Left lung (tissue), 10 donors: ENCODE results near the gene MCF2L. TPM values are rescaled to one million over a fixed set of nuclear protein-coding genes. Genes with fewer than 3 reads are reported as not detected.

Experiments used
- ATAC-seq: fragments of 200-7000 bp; cut with Tn5 transposase; one replicate; pipeline ENCODE4 v1.9.1; 2020; ENCODE audit warnings: moderate library complexity
- DNase-seq, 4 donors: peaks; one replicate each; pipeline ENCODE4 v3.0.0-alpha.2; 2013 to 2020
- H3K27ac ChIP-seq, 2 donors: fragments of 200-600 bp; sonication (generic) in 1 of 2; one replicate each; pipeline versions ENCODE4 v1.5.0 to v1.8.0; 2020 to 2021
- H3K27me3 ChIP-seq, 2 donors: fragments of 200-600 bp; sonication (generic) in 1 of 2; one replicate each; pipeline versions ENCODE4 v1.5.0 to v1.8.0; 2020 to 2021
- H3K36me3 ChIP-seq, 2 donors: fragments of 200-600 bp; sonication (generic) in 1 of 2; one replicate each; pipeline versions ENCODE4 v1.5.0 to v1.8.0; 2020 to 2021
- H3K4me1 ChIP-seq, 2 donors: fragments of 200-600 bp; one replicate each; pipeline ENCODE4 v1.8.0; 2021
- H3K4me3 ChIP-seq, 2 donors: fragments of 200-600 bp; sonication (generic) in 1 of 2; one replicate each; pipeline versions ENCODE4 v1.5.0 to v1.8.0; 2020 to 2021; ENCODE audit warnings: mild to moderate bottlenecking in 1 of 2
- H3K9me3 ChIP-seq, 2 donors: fragments of 200-600 bp; sonication (generic) in 1 of 2; one replicate each; pipeline versions ENCODE4 v1.5.0 to v1.8.0; 2020 to 2021
- intact Hi-C, 2 donors: fragments of 100-400 bp; cut with DNase I; formaldehyde crosslinking; loops; one replicate each; pipeline versions ENCODE4 v1.11.2 to v1.14.2; 2022
- polyA plus RNA-seq, 6 donors: library from polyadenylated mRNA; unstranded; fragments of 120-200 nt; gene quantifications; one replicate each; pipeline ENCODE4 v1.2.1, GENCODE V29; 2013; ENCODE audit not compliant: insufficient read length in 6 of 6
- total RNA-seq, 2 donors: library from RNA; stranded (reverse); fragmentation: NEBNext Ultra II Directional; extraction: Animal tissue kit (Norgen Biotek cat#: 25700); gene quantifications; one replicate each; pipeline ENCODE4 v1.2.1, GENCODE V29; 2021
- TF ChIP-seq, protein P1 (sequence below), 2 donors: fragments of 200-600 bp; sonication (generic) in 1 of 2; IDR thresholded peaks; one replicate each; pipeline versions ENCODE4 v1.5.0 to v1.8.0; 2021; ENCODE audit warnings: antibody characterized with exemption in 2 of 2
- donor health status: DM: no; HTN: yes; CAD: no.
- donor health status: DM: no; HTN: no; CAD: no.

Gene MCF2L
- total and polyA plus RNA-seq, 8 donors: 22.2 to 39.5 (median 33.7) TPM

DNA sequence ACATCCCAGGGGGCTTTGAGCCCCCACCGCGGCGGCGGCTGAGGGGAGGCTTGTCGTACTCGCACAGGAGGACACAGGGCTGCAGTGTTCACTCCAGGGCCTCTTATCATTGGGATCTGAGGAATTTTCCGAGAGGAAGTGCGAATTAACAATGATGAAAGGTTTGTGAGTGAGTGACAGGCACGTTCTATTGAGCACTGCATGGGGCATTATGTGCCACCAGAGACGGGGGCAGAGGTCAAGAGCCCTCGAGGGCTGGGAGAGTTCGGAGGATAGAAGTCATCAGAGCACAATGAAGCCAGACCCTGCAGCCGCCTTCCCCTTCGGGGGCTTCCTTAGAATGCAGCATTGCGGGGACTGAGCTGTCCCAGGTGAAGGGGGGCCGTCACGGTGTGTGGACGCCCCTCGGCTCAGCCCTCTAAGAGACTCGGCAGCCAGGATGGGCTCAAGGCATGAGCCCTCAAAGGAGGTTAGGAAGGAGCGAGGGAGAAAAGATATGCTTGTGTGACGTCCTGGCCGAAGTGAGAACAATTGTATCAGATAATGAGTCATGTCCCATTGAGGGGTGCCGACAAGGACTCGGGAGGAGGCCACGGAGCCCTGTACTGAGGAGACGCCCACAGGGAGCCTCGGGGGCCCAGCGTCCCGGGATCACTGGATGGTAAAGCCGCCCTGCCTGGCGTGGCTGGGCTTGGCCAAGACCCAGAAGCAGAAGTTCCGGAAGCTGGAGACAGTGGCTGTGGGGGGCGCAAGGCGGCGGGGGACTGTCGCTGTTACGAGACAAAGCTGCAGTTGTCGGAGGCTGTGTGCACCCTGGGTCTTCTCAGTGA, 53.9 kb downstream of the MCF2L start:
- ATAC-seq (peak; percentile 24), DNase-seq (peak in 2 of 4 donors; percentile 46 to 76)
- TF ChIP-seq, protein P1, sequence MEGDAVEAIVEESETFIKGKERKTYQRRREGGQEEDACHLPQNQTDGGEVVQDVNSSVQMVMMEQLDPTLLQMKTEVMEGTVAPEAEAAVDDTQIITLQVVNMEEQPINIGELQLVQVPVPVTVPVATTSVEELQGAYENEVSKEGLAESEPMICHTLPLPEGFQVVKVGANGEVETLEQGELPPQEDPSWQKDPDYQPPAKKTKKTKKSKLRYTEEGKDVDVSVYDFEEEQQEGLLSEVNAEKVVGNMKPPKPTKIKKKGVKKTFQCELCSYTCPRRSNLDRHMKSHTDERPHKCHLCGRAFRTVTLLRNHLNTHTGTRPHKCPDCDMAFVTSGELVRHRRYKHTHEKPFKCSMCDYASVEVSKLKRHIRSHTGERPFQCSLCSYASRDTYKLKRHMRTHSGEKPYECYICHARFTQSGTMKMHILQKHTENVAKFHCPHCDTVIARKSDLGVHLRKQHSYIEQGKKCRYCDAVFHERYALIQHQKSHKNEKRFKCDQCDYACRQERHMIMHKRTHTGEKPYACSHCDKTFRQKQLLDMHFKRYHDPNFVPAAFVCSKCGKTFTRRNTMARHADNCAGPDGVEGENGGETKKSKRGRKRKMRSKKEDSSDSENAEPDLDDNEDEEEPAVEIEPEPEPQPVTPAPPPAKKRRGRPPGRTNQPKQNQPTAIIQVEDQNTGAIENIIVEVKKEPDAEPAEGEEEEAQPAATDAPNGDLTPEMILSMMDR (IDR thresholded peaks at IDR 0.05): no peak
- intact Hi-C loops: no loop called here
- Histone ChIP-seq H3K9me3 (no peaks in the 10 kb centered on the region), H3K36me3 (no peaks in the 10 kb centered on the region), H3K27ac (peak overlapping the region in 1 of 2 donors; percentile 42), H3K4me3 (no peak overlapping the region), H3K4me1 (peaks cover 0 to 3% of the 10 kb centered on the region in 2 donors), H3K27me3 (peaks cover 0 to 10% of the 10 kb centered on the region in 2 donors)

GRCh38 chr13:113023694-113024430, 54.8 kb downstream of the MCF2L start:
- ATAC-seq: no peak
- no peaks in the 10 kb centered on the region for H3K9me3 ChIP-seq
- intact Hi-C loops: no loop called here
- H3K4me3 ChIP-seq: no peak overlapping the region
- TF ChIP-seq, protein P1 (IDR thresholded peaks at IDR 0.05): no peak
- H3K27me3 ChIP-seq: peaks cover 0 to 10% of the 10 kb centered on the region in 2 donors
- H3K4me1 ChIP-seq: peaks cover 0 to 3% of the 10 kb centered on the region in 2 donors
- H3K36me3 ChIP-seq: no peaks in the 10 kb centered on the region
- DNase-seq: peak in 1 of 4 donors; percentile 48
- peak overlapping the region in 1 of 2 donors; percentile 39 for H3K27ac ChIP-seq

DNA sequence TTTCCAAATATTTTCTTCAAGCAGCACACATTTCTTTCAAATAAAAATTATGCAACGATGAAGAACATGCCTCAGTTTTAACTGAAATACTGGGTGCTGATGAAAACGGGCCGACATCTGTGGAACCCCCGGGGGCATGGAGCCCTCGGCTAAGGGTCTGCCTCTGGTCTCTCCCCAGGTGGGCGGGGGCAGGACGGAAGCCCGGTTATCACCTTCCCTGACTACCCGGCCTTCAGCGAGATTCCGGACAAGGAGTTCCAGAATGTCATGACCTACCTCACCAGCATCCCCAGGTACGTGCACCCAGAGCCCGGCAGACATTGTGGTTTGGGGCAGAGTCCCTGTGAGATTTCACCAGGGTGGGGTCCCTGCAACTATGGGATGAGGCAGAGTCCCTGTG, 55.5 kb downstream of the MCF2L start:
- Histone ChIP-seq H3K4me3 (no peak overlapping the region), H3K27ac (no peak overlapping the region), H3K36me3 (no peaks in the 10 kb centered on the region), H3K4me1 (peaks cover 0 to 3% of the 10 kb centered on the region in 2 donors), H3K9me3 (no peaks in the 10 kb centered on the region), H3K27me3 (peaks cover 0 to 10% of the 10 kb centered on the region in 2 donors)
- ATAC-seq (no peak), DNase-seq (peak in 1 of 4 donors; percentile 69)
- intact Hi-C loops: no loop called here
- TF ChIP-seq, protein P1 (IDR thresholded peaks at IDR 0.05): no peak

GRCh38 chr13:113026391-113026910, 57.4 kb downstream of the MCF2L start:
- Histone ChIP-seq H3K9me3 (no peaks in the 10 kb centered on the region), H3K27ac (no peak overlapping the region), H3K4me3 (no peak overlapping the region), H3K27me3 (peaks cover 0 to 10% of the 10 kb centered on the region in 2 donors), H3K4me1 (peaks cover 0 to 3% of the 10 kb centered on the region in 2 donors), H3K36me3 (no peaks in the 10 kb centered on the region)
- intact Hi-C loops: no loop called here
- DNase-seq: peak in 1 of 4 donors; percentile 61
- no peak for ATAC-seq
- TF ChIP-seq, protein P1 (IDR thresholded peaks at IDR 0.05): no peak

- DNase-seq (no peak), ATAC-seq (no peak)
- no peak overlapping the region for H3K27ac ChIP-seq
- intact Hi-C loops: no loop called here
- peaks cover 0 to 3% of the 10 kb centered on the region in 2 donors for H3K4me1 ChIP-seq
- H3K4me3 ChIP-seq: no peak overlapping the region
- no peaks in the 10 kb centered on the region for H3K36me3 ChIP-seq
- peaks cover 0 to 10% of the 10 kb centered on the region in 2 donors for H3K27me3 ChIP-seq
- no peaks in the 10 kb centered on the region for H3K9me3 ChIP-seq
- TF ChIP-seq, protein P1 (IDR thresholded peaks at IDR 0.05): no peak
These were observed 58.1 kb downstream of the MCF2L start for GRCh38 chr13:113027095-113027494.
